IMR-90 (cell line): ENCODE results near the gene WFDC10B.

Source experiments
- CEBPB ChIP-seq: IDR thresholded peaks from 2 replicates; pipeline ENCODE4 v1.6.1; 2012; ENCODE audit warnings: low read depth, low read length, improper control_type of control experiment
- CHD1 ChIP-seq: IDR thresholded peaks from 2 replicates; pipeline ENCODE4 v1.6.1; 2012; ENCODE audit warnings: low read depth, low read length, improper control_type of control experiment
- MAZ ChIP-seq: IDR thresholded peaks from 2 replicates; pipeline ENCODE4 v1.6.1; 2012; ENCODE audit warnings: low read depth, mild to moderate bottlenecking, low read length, improper control_type of control experiment, moderate library complexity, borderline replicate concordance
- NFE2L2 ChIP-seq: fragments of 150-350 bp; IDR thresholded peaks from 2 replicates; pipeline ENCODE4 v1.6.1; 2016; ENCODE audit warnings: low read depth, mild to moderate bottlenecking, low read length
- POLR2A ChIP-seq: IDR thresholded peaks from 2 replicates; pipeline ENCODE4 v1.6.1; 2012; ENCODE audit warnings: mild to moderate bottlenecking, low read depth, low read length
- RAD21 ChIP-seq: IDR thresholded peaks from 2 replicates; pipeline ENCODE4 v1.6.1; 2012; ENCODE audit warnings: low read length, improper control_type of control experiment
- RCOR1 ChIP-seq: IDR thresholded peaks from 2 replicates; pipeline ENCODE4 v1.6.1; 2012; ENCODE audit warnings: mild to moderate bottlenecking, low read length, improper control_type of control experiment; ENCODE audit not compliant: insufficient replicate concordance
- SMC3 ChIP-seq: fragments of 150-350 bp; IDR thresholded peaks from 2 replicates; pipeline ENCODE4 v1.6.1; 2016; ENCODE audit warnings: low read depth, mild to moderate bottlenecking, antibody characterized with exemption, low read length, moderate library complexity
- TF ChIP-seq, protein P1 (sequence below): conservative IDR thresholded peaks from 2 replicates; pipeline ENCODE4 v1.5.1; 2012; ENCODE audit warnings: mild to moderate bottlenecking, low read depth, low read length, improper control_type of control experiment

DNA sequence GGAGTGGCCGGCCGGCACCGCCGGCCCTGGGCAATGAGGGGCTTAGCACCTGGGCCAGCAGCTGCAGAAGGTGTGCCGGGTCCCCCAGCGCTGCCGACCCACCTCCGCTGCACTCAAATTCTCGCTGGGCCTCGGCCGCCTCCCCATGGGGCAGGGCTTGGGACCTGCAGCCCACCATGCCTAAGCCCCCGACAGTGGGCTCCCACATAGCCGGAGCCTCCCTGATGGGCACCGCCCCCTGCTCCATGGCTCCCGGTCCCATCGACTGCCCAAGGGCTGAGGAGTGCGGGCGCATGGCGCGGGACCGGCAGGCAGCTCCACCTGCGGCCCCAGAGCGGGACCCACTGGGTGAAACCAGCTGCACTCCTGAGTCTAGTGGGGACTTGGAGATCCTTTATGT lies 31.2 kb upstream of the WFDC10B start:
- TF ChIP-seq, protein P1, sequence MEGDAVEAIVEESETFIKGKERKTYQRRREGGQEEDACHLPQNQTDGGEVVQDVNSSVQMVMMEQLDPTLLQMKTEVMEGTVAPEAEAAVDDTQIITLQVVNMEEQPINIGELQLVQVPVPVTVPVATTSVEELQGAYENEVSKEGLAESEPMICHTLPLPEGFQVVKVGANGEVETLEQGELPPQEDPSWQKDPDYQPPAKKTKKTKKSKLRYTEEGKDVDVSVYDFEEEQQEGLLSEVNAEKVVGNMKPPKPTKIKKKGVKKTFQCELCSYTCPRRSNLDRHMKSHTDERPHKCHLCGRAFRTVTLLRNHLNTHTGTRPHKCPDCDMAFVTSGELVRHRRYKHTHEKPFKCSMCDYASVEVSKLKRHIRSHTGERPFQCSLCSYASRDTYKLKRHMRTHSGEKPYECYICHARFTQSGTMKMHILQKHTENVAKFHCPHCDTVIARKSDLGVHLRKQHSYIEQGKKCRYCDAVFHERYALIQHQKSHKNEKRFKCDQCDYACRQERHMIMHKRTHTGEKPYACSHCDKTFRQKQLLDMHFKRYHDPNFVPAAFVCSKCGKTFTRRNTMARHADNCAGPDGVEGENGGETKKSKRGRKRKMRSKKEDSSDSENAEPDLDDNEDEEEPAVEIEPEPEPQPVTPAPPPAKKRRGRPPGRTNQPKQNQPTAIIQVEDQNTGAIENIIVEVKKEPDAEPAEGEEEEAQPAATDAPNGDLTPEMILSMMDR, result no peak
- TF ChIP-seq CEBPB (no peak), POLR2A (no peak), NFE2L2 (no peak), MAZ (no peak), RCOR1 (no peak), CHD1 (no peak), SMC3 (no peak), RAD21 (no peak)
